SKM-1 treated with dmso at 0.1 percent for 144 hours (cell line): ENCODE data around the gene MYO18A.
"Not testable (repeated sequence)": the region's sequence is repeated elsewhere in the genome, so short reads cannot be mapped to it uniquely, and the experiment has no call there.

Source experiments
- DNase-seq: peaks from one replicate; lab custom pipeline; 2025; ENCODE audit not compliant: unreplicated experiment; lab: John Stamatoyannopoulos, UW

MYO18A gene

GRCh38 chr17:29195465-29196081 is 15.4 kb upstream of the MYO18A start:
- DNase-seq: peak; percentile 93

- no peak for DNase-seq
Measured at GRCh38 chr17:29194669-29195068, 14.5 kb upstream of the MYO18A start.

DNA sequence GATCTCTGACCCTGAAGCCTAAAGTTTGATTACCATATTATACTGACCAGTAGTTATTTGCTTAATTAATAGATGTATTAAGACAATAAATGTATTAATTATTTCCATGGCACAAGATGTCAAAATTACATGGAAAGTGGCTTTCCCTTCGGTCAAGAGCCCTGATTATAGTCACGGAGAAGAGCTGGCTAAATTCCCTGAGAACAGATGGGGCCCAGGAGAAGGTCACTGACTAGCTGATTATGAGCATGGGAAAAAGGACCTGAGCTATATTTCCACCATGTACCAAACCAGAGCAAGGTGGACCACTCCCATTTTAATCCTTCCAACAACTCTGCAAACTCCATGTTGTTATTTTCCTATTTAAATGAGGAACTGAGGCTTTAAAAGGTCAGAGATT is 12.9 kb upstream of the MYO18A start:
- no peak for DNase-seq

DNA sequence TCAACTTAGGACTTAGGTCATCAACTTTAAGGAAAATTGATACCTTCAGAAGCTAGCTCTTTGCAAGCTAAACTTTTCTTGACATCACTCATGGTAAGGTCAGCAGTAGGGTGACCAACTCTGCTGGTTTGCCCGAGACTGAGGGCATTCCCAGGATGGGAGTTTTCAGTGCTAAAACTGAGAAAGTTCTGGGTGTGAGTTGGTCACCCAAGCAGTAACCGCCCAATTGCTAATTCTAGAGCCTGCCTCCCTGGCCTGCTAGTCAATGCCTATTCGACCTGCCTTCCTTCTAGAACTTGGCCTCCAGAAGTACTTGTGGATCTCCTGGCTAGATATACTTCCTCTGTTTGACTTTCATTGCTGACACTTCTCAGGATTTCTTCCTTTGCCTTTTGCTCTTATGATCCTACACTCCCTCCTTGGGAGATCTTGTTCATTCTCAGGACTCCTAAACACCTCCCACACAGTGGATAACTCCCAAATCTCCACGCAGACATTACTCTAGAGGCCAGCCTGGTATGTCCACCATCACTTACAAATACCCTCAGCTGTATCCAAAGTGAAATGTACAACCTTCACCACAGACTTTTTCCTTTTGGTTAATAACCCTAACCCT is 10.5 kb upstream of the MYO18A start:
- DNase-seq: no peak

DNA sequence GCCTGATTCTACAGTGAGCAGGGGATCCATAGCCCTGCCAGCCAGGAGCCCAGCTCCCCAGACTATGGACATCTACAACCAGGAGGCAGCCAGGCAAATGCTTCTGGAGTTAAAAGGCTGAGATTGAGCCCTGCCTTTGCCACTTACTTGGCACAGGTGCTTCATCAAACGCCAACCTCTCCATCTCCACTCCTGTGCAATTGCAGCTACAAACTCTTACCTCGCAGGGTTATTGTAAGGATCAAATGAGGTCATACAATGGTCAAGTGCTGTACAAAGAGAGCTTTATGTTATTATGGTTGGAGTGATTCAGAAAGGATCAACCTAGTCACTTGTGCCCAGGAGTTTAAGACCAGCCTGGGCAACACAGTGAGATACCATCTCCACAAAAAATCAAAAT is 9.8 kb upstream of the MYO18A start:
- no peak for DNase-seq

GRCh38 chr17:29189355-29189754 is 9.2 kb upstream of the MYO18A start:
- DNase-seq: no peak

DNA sequence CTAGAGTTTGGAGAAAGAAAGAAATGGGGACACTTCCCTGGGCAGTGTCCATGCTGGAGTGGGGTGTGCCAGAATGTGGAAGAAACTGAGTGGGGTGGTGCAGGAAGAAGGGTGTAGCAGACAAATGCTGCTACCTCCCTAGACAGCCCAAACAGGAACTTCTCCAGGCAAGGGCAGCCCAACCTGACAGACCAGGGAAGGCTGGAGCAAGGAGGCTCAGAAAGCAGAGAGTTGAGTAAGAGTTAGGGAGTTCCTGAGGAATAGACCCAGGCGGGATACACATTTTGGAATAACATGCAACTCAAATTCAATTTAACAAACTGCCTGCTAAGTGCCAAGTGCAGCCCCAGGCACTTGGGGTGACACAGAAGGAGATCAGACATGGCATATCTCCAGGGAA is 1.0 kb upstream of the MYO18A start:
- no peak for DNase-seq

DNA sequence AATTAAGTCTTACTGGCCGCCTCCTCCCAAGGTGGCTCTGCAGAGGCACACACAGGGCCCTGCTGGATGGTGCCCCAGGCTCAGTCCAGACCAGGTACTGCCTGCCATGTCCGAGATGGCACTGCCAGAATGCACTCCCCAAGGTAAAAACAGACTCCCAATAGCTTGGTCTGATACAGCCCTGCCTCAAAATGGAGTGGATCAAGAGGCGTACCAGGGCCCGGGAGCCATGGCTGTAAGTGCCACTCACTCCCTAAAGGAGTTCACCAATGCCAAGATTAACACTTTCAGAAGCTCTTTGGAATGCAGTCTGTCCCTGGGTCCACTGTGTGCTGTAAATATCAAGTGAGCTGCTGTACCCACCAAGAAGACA is 576 bp upstream of the MYO18A start:
- no peak for DNase-seq

- DNase-seq: no peak
Measured at GRCh38 chr17:29179232-29180033, 765 bp downstream of the MYO18A start.

GRCh38 chr17:29178750-29179231 is 1.4 kb downstream of the MYO18A start:
- DNase-seq: no peak

GRCh38 chr17:29177871-29178749 is 2.1 kb downstream of the MYO18A start:
- DNase-seq: no peak

DNA sequence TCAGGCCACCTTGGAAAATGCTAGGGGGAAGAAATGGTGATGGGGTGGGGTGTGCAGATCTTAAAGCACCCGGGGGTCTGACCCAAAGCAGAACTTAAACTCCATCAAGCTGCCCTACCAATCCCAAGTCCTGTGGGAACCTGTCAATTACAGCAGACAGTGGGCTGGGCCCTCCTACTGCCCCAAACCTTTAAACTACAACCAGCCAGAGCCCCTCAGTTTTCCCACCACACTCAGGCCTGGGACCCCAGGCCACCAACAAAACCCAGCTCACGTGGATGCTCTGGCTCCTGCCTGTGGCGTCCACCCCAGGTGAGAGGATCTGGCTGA is 2.7 kb downstream of the MYO18A start:
- no peak for DNase-seq

DNA sequence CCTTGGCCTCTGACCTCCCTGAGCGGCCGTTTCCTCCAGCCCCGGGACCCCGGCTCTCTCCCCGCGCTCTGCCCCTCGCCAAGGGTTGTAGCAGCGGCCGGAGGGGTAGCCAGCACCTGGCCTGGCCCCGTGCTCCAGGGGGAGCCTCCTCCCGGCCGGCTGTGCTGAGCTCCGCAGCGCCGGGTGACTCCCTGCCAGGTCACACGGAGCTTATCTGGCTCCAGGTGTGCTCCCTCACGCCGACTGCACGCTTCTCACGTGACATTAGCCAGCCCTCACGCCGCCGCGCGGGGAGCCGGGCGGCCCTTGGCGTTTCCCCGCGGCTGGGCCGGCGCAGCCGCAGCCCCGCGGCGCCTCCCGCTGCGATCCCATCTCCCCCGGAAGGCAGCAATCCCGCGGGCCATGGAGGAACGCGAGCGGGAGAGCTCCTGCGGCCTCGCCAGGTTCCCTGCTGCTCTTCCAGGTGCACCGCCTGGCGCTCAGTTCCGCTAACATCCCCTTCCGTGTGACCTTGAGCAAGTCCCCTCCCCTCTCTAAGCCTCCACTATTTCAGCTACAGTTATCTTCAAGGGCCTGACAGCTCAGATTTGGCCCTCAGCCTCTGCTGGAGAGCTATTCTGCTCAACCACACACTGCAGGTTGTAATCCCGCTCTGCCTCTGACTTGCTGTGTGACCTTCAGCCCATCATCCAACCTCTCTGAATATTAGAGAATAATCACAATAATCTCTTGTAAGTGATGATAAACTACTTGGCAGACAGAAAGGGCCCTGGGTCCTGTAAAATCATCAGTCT is 3.4 kb downstream of the MYO18A start:
- peak; percentile 17 for DNase-seq

DNA sequence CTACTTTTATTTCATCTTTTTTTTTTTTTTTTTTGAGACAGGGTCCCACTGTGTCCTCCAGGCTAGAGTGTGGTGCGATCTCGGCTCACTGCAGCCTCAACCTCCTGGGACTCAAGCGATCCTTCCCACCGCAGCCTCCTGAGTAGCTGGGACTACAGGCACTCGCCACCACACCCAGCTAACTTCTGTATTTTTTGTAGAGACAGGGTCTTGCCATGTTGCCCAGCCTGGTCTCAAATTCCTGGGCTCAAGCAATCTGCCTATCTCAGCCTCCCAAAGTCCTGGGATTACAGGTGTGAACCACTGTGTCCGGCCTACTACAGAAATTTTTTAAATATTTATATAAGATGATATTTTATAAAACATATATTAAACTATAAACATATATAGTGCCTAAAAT is 4.8 kb downstream of the MYO18A start:
- DNase-seq: no peak

DNA sequence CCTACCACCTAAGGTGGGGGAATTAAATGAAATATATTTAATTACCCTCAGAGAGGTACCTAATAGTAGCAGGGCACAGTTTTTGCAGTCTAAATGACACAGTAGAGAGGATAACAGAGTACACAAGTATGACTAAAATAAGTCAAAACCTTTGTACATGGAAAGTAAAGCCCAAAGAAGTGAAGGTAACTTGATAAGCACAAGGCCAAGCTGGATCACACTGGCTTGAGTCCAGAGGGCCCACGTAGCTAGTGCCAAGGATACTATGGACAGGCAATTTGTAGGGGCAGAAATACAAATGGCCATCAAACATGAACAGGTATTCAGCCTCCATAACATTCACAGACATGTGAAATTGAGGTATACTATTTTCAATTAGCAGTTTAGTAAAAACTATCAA is 7.6 kb downstream of the MYO18A start:
- no peak for DNase-seq

DNA sequence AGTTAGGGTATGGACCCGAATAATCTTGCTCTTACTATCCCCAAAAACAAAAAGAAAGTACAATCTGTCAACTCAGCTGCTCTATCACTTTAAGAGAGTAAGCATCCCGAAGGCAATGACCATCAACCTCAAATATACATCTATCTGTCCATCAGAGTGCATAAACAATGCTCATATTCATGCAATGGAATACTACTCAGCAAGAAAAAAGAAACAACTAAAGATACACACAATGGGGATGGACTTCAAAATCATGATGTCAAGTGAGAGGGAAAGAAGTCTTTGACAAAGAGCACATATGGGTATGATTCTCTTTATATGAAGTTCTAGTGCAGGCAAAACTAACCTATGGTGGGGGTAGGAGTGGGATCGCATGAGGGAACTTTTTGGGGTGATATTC is 9.5 kb downstream of the MYO18A start:
- DNase-seq: no peak

DNA sequence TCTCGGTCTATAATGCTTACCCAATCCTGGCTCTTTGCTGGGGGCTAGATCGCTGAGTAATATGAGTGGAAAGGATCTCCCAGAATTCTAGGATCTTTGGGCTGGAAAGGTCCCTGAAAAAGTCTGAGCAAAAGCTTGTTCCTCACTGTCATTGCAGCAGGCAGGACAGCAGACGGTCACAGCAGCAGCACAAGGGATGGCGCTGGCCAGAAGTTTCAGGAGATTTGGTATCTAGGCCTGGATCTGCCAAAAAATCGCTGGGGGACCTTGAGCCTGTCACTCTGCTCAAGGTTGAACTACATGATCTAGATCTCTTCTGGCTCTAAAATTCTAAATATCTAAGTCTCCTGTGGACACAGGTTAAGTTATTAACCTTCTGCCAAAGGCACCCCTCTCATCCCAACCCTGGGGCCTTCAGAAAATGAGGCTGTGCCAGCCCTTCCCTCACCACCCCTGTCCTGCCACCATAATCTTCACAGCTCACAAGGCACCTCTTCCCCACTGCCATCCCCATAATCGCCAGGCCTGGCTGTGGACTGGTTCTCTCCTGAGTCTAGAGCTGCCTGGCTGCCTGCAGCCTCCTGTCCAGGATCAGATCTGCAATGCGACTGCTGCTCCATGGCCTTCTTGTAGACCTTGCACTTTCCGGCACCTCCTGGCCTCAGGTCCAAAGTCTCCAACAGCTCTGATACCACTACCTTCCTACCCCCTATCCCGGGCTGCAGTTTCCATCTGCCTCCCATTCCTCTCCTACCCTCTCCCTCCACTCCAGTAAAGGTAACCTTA is 10.2 kb downstream of the MYO18A start:
- DNase-seq: no peak

DNA sequence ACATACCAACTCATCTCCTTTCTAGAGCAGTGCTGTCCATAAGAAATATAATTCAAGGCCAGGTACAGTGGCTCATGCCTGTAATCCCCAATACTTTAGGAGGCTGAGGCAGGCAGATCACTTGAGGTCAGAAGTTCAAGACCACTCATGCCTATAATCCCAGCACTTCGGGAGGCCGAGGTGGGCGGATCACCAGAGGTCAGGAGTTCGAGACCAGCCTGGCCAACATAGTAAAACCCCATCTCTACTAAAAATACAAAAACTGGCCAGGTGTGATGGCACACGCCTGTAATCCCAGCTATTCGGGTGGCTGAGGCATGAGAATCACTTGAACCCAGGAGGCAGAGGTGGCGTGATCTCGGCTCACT is 11.5 kb downstream of the MYO18A start:
- DNase-seq: not testable (repeated sequence)

DNA sequence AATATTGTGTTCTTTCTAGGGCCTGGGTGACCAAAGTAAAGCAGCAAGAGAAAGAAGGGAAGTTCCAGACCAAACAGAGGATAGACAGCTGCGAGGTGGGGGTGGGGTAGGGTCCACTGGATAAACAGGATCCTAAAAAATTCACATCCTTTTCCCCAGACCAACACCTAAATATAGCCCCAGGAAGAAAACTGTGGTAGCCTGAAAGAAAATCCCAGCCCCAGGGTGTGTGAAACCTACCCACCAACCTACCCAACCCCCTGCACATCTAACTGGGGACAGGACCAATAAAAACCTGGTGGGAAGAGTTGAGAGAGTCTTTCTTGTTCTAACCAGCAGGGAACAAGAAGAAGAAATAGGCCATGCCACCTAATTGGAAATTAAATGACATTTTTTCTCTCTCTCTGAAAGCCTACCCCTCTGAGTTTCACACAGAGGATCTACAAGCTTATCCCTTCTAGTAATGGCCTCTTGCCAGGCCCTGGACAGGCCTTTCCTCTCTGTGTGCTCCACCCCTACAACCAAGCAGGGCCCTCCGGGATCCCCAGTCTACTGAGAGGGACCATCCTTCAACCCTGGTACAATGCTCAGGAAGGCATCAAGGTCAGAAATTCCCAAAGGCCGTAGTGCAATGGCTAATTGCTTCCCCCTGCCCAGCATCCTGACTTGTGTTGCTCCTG is 12.0 kb downstream of the MYO18A start:
- no peak for DNase-seq
